ENCODE data around the gene LNX1.

LNX1 gene

DNA sequence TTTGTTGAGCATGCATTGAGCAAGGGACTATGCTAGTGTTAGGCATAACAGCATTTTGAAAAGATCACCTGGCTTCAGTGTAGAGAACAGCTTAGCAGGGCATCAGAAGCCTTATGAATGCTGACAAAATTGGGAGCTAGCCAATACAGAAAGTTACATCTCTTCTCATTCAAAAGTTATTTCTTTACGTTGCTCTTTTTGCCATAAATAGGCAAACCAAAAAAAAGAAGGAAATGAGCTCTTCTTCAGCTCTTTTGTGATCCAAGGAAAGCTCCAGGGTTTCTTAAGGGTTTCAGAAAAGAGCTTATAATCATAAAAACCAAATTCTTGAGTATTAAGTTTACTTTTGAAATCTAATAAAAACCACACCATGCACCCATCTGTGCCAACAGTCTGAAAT, 35.2 kb upstream of the LNX1 start:
- H3K27me3 ChIP-seq (ENCODE audit: insufficient read depth, insufficient read length) = no peaks in the 10 kb centered on the region
- H3K9ac ChIP-seq (ENCODE audit: insufficient read length, low read depth) = no peak overlapping the region
- no peaks in the 10 kb centered on the region for H3K36me3 ChIP-seq (ENCODE audit: insufficient read depth, insufficient read length, low read length)
- H3K4me3 ChIP-seq (ENCODE audit: insufficient read length, low read depth) = no peak overlapping the region
- H3K9me3 ChIP-seq (ENCODE audit: insufficient read depth, low read length) = no peaks in the 10 kb centered on the region
- TF ChIP-seq YY1 (IDR thresholded peaks at IDR 0.05; ENCODE audit: insufficient read depth, insufficient read length) (no peak), SUZ12 (IDR thresholded peaks at IDR 0.05; ENCODE audit: extremely low read depth, insufficient read depth, insufficient read length) (no peak), ZNF274 (IDR thresholded peaks at IDR 0.05; ENCODE audit: low read depth, low read length) (no peak)
- no peak for DNase-seq (ENCODE audit: low read depth, low spot score)
- H3K4me1 ChIP-seq (ENCODE audit: insufficient read depth, insufficient read length) = no peaks in the 10 kb centered on the region

DNA sequence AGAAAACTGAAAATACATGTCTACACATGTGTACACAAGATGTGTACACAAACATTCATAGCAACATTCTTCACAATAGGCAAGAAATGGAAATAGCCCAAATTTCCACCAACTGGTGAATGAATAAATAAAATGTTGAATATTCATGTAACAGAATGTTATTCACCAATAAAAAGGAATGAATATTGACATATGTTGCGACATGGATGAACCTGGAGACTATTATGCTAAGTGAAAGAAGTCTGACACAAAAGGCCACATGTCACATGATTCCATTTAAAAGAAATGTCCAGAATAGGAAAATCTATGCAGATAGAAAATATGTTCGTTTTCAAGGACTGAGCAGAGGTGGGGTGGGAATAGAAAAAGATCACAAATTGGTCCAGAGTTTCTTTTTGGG, 34.6 kb upstream of the LNX1 start:
- TF ChIP-seq ZNF274 (IDR thresholded peaks at IDR 0.05; ENCODE audit: low read depth, low read length) (no peak), YY1 (IDR thresholded peaks at IDR 0.05; ENCODE audit: insufficient read depth, insufficient read length) (no peak), SUZ12 (IDR thresholded peaks at IDR 0.05; ENCODE audit: extremely low read depth, insufficient read depth, insufficient read length) (no peak)
- no peaks in the 10 kb centered on the region for H3K27me3 ChIP-seq (ENCODE audit: insufficient read depth, insufficient read length)
- H3K9ac ChIP-seq (ENCODE audit: insufficient read length, low read depth) = no peak overlapping the region
- H3K9me3 ChIP-seq (ENCODE audit: insufficient read depth, low read length) = no peaks in the 10 kb centered on the region
- no peak for DNase-seq (ENCODE audit: low read depth, low spot score)
- H3K4me3 ChIP-seq (ENCODE audit: insufficient read length, low read depth) = no peak overlapping the region
- H3K4me1 ChIP-seq (ENCODE audit: insufficient read depth, insufficient read length) = no peaks in the 10 kb centered on the region
- H3K36me3 ChIP-seq (ENCODE audit: insufficient read depth, insufficient read length, low read length) = no peaks in the 10 kb centered on the region

DNA sequence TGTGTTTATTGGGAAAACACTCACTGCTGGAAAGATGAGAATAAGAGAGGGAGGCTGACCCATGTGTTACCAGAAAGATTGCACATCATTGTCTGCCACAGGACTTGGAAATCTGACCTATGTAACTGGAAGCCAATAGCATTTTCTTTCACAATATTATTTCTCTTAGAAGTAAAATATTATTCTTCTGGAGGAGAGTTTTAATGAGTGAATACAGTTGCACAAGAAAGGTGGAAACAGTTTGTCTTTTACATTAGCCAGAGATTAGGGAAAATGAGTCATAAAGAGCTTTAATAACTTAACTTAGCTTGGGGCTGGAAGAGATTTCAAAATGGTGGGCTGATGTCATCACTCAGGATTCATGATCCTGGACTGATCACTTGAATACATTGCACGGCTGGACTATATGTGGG, 31.5 kb upstream of the LNX1 start:
- no peak for DNase-seq (ENCODE audit: low read depth, low spot score)
- no peaks in the 10 kb centered on the region for H3K36me3 ChIP-seq (ENCODE audit: insufficient read depth, insufficient read length, low read length)
- H3K27me3 ChIP-seq (ENCODE audit: insufficient read depth, insufficient read length) = no peaks in the 10 kb centered on the region
- no peaks in the 10 kb centered on the region for H3K4me1 ChIP-seq (ENCODE audit: insufficient read depth, insufficient read length)
- TF ChIP-seq SUZ12 (IDR thresholded peaks at IDR 0.05; ENCODE audit: extremely low read depth, insufficient read depth, insufficient read length) = no peak
- no peak for TF ChIP-seq ZNF274 (IDR thresholded peaks at IDR 0.05; ENCODE audit: low read depth, low read length)
- TF ChIP-seq YY1 (IDR thresholded peaks at IDR 0.05; ENCODE audit: insufficient read depth, insufficient read length) = no peak
- H3K4me3 ChIP-seq (ENCODE audit: insufficient read length, low read depth) = no peak overlapping the region
- H3K9me3 ChIP-seq (ENCODE audit: insufficient read depth, low read length) = no peaks in the 10 kb centered on the region
- H3K9ac ChIP-seq (ENCODE audit: insufficient read length, low read depth) = no peak overlapping the region

DNA sequence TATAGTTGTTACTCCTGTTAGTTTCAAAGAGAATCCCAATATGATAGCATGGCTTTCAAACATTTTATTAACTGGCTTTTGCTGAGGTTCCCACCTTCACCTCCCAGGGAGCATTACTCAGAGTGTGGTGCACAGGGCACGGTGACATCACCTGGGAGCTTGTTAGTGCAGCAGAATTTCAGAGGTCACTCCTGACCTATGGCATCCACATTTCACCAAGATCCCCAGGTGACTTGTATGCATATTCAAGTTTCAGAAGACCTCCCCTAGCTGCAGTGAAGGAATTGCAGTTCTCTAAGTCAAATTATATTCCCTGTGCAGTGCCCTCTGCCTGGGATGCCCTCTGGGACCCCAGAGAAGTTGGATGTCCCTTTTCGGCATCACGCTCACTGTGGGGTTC, 29.7 kb upstream of the LNX1 start:
- no peak for TF ChIP-seq ZNF274 (IDR thresholded peaks at IDR 0.05; ENCODE audit: low read depth, low read length)
- TF ChIP-seq YY1 (IDR thresholded peaks at IDR 0.05; ENCODE audit: insufficient read depth, insufficient read length) = no peak
- no peak for TF ChIP-seq SUZ12 (IDR thresholded peaks at IDR 0.05; ENCODE audit: extremely low read depth, insufficient read depth, insufficient read length)
- no peak for DNase-seq (ENCODE audit: low read depth, low spot score)
- Histone ChIP-seq H3K4me3 (ENCODE audit: insufficient read length, low read depth) (no peak overlapping the region), H3K27me3 (ENCODE audit: insufficient read depth, insufficient read length) (no peaks in the 10 kb centered on the region), H3K9ac (ENCODE audit: insufficient read length, low read depth) (no peak overlapping the region), H3K36me3 (ENCODE audit: insufficient read depth, insufficient read length, low read length) (no peaks in the 10 kb centered on the region), H3K9me3 (ENCODE audit: insufficient read depth, low read length) (no peaks in the 10 kb centered on the region), H3K4me1 (ENCODE audit: insufficient read depth, insufficient read length) (no peaks in the 10 kb centered on the region)

DNA sequence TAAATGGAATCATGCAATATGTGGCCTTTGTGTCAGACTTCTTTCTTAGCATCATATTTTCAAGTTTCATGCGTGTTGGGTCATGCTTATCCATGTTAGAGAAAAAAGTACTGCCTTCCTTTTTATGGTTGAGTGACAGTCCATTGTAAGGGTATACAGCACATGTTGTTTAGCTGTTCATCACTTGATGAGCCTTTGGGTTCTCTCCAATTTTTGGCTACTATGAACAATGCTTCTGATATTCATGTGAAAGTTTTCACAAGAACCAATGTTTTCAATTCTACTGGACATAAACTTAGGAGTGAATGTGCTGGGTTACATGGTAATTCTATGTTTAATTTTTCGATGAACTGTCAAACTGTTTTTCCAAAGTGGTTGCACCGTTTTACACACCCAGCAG, 28.1 kb upstream of the LNX1 start:
- Histone ChIP-seq H3K9me3 (ENCODE audit: insufficient read depth, low read length) (no peaks in the 10 kb centered on the region), H3K9ac (ENCODE audit: insufficient read length, low read depth) (no peak overlapping the region), H3K4me3 (ENCODE audit: insufficient read length, low read depth) (no peak overlapping the region), H3K27me3 (ENCODE audit: insufficient read depth, insufficient read length) (no peaks in the 10 kb centered on the region), H3K36me3 (ENCODE audit: insufficient read depth, insufficient read length, low read length) (no peaks in the 10 kb centered on the region), H3K4me1 (ENCODE audit: insufficient read depth, insufficient read length) (no peaks in the 10 kb centered on the region)
- DNase-seq (ENCODE audit: low read depth, low spot score) = no peak
- no peak for TF ChIP-seq SUZ12 (IDR thresholded peaks at IDR 0.05; ENCODE audit: extremely low read depth, insufficient read depth, insufficient read length)
- no peak for TF ChIP-seq ZNF274 (IDR thresholded peaks at IDR 0.05; ENCODE audit: low read depth, low read length)
- no peak for TF ChIP-seq YY1 (IDR thresholded peaks at IDR 0.05; ENCODE audit: insufficient read depth, insufficient read length)

DNA sequence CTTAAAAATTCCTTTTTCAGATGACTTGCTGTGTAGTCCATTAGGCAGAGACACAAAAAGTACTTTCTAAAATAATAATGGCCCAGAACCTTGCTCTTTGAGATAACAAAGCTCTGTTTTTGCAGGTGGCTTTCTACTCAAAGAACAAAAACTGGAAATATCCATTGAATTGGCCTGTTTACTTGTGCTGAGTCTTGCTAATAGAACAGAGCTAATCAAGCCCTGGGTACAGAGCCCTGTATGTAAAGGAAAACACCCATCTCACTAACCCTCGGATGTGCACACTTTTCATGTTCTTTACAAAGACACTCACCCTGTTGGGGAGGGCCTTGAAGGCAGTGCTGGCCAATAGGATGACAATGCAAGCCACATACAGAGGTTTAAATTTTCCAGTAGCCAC, 27.0 kb upstream of the LNX1 start:
- Histone ChIP-seq H3K4me1 (ENCODE audit: insufficient read depth, insufficient read length) (no peaks in the 10 kb centered on the region), H3K36me3 (ENCODE audit: insufficient read depth, insufficient read length, low read length) (no peaks in the 10 kb centered on the region), H3K27me3 (ENCODE audit: insufficient read depth, insufficient read length) (no peaks in the 10 kb centered on the region), H3K9me3 (ENCODE audit: insufficient read depth, low read length) (no peaks in the 10 kb centered on the region), H3K9ac (ENCODE audit: insufficient read length, low read depth) (no peak overlapping the region), H3K4me3 (ENCODE audit: insufficient read length, low read depth) (no peak overlapping the region)
- no peak for DNase-seq (ENCODE audit: low read depth, low spot score)
- TF ChIP-seq YY1 (IDR thresholded peaks at IDR 0.05; ENCODE audit: insufficient read depth, insufficient read length) (no peak), ZNF274 (IDR thresholded peaks at IDR 0.05; ENCODE audit: low read depth, low read length) (no peak), SUZ12 (IDR thresholded peaks at IDR 0.05; ENCODE audit: extremely low read depth, insufficient read depth, insufficient read length) (no peak)

DNA sequence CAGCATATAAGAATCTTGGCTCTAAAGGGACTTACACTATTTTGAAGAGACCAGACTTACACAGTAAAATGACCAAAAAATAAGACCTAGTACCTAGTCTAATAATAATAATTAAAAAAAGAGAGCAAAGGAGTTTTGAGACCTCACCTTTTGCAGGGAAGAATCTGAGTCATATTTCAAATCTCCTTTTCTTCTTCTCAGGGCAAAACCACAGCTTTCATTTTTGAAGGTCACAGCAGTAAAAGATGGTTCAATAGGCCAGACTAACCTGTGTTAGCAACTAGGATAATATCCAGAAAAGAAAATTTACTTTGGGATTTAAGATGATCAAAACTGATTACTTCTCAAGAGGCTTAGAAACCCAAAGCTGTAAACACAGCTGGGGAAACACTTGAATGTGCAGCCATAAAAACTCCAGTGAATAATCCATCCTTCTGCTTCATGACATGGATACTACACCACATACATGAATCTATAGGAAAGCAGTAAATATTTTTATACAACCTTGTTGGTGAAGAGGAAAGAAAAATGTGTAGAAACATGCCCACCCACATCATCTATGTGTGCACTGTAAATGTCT, 25.9 kb upstream of the LNX1 start:
- no peak for DNase-seq (ENCODE audit: low read depth, low spot score)
- Histone ChIP-seq H3K27me3 (ENCODE audit: insufficient read depth, insufficient read length) (no peaks in the 10 kb centered on the region), H3K9ac (ENCODE audit: insufficient read length, low read depth) (no peak overlapping the region), H3K36me3 (ENCODE audit: insufficient read depth, insufficient read length, low read length) (no peaks in the 10 kb centered on the region), H3K4me3 (ENCODE audit: insufficient read length, low read depth) (no peak overlapping the region), H3K9me3 (ENCODE audit: insufficient read depth, low read length) (no peaks in the 10 kb centered on the region), H3K4me1 (ENCODE audit: insufficient read depth, insufficient read length) (no peaks in the 10 kb centered on the region)
- no peak for TF ChIP-seq SUZ12 (IDR thresholded peaks at IDR 0.05; ENCODE audit: extremely low read depth, insufficient read depth, insufficient read length)
- no peak for TF ChIP-seq YY1 (IDR thresholded peaks at IDR 0.05; ENCODE audit: insufficient read depth, insufficient read length)
- no peak for TF ChIP-seq ZNF274 (IDR thresholded peaks at IDR 0.05; ENCODE audit: low read depth, low read length)
